ENCODE measurements around the gene ADD1. TPM values are rescaled to one million over a fixed set of nuclear protein-coding genes. Genes with fewer than 3 reads are reported as not detected.

ADD1 gene
- polyA plus RNA-seq, 1 experiment, result 149 TPM

DNA sequence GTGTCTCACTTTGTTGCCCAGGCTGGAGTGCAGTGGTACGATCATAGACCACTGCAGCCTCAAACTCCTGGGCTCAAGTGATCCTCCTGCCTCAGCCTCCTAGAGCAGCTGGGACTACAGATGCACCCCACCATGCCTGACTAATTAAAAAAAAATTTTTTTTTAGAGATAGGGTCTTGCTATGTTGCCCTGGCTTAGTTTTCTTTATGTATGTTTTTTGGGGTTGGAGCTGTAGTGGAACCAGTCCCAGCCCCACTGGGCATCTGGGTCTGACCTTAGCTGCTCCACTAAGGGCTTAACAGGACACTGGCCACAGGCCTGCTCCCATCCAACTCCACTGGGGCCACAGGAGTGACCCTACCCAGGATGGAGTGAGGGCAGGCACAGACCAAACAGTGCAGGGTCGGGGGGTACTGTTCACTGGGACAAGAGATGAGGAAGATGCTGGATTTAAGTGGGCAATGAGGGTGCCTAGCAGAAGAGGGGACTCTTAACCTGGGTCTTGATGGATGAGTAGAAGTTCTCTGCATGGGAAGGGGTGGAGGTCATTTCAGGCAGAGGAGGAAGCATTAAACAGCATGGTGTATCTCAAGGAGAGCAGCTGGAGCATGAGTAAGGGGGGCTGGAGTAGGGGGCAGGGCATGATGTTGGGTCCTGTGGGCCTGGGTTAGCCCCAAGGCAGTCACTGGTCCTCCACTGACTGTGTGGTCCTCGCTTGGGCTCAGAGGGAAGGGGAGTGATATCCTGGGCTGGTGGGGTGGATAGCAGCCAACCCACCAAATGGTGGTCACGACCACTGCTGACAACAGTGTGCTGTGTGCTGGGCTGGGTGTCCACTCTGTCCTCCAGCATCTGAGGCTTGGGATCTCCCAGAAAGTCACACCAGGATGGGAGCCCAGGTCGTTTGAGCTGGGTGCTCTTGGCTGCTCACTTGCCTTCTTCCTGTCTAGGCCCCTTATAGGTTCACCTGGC lies 24.1 kb upstream of the ADD1 start:
- POLR2A ChIA-PET, result interaction anchor here (0.5 to 1.8 kb wide), 2 partner anchors 22 to 56 kb away, joined by 3 to 9 read pairs; no protein-coding TSS in a partner anchor
- no peak for TF ChIP-seq CTCF (IDR thresholded peaks at IDR 0.05; ENCODE audit: low read depth, low read length)
- no peak for DNase-seq (ENCODE audit: low read depth, low spot score)
- Histone ChIP-seq H3K4me3 (ENCODE audit: low read depth, low read length) (peak overlapping the region; percentile 66), H3K9me3 (ENCODE audit: control insufficient read depth, insufficient read depth, low read length) (peaks cover 13% of the 10 kb centered on the region), H3K27me3 (ENCODE audit: control insufficient read depth, insufficient read depth, low read length) (no peaks in the 10 kb centered on the region), H3K27ac (ENCODE audit: low read depth, low read length) (no peak overlapping the region)
- CTCF ChIA-PET, result interaction anchor here (0.6 to 1.1 kb wide), 3 partner anchors 9 to 600 kb away, joined by 3 read pairs; no protein-coding TSS in a partner anchor

DNA sequence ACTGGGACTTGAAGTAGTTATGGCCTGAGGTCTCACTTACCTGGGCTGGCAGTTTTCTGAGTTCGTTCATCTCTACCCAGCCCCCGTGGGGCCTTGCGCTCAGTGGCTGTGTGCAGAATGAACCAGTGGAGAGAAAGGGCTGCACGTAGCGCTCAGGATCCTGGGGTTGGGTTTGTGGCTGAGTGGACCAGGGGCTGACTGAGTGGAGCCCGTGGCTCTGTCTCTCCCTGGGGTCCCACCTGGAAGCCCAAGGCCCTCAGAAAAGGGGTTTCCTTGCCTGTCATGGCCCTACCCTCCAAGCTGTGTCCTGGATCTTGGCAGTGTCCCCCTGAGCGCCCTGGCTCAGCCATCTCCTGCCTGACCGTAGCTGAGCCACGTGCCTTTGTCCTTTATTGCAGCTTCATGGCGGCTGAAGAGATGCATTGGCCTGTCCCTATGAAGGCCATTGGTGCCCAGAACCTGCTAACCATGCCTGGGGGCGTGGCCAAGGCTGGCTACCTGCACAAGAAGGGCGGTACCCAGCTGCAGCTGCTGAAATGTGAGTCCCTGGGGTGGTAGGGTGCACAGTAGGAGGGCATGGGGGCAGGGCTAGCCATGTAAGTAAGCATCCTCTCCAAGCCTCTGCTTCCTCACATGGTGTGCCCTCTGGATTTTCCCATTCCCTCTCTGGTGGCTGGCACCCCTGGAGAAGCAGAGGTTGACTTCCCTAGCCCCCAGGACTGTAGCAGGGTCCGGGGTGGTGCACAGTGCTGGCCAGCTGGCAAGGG lies 23.2 kb upstream of the ADD1 start:
- H3K9me3 ChIP-seq (ENCODE audit: control insufficient read depth, insufficient read depth, low read length), result peaks cover 14% of the 10 kb centered on the region
- H3K4me3 ChIP-seq (ENCODE audit: low read depth, low read length), result no peak overlapping the region
- no peak for DNase-seq (ENCODE audit: low read depth, low spot score)
- H3K27ac ChIP-seq (ENCODE audit: low read depth, low read length), result no peak overlapping the region
- CTCF ChIA-PET, result interaction anchor here (0.6 kb wide), 1 partner anchor 11 kb away, joined by 3 read pairs; no protein-coding TSS in a partner anchor
- H3K27me3 ChIP-seq (ENCODE audit: control insufficient read depth, insufficient read depth, low read length), result no peaks in the 10 kb centered on the region
- TF ChIP-seq CTCF (IDR thresholded peaks at IDR 0.05; ENCODE audit: low read depth, low read length), result no peak
- POLR2A ChIA-PET, result no interaction called here

GRCh38 chr4:2822461-2823300 lies 21.0 kb upstream of the ADD1 start:
- CTCF ChIA-PET, result no interaction called here
- no peak overlapping the region for H3K27ac ChIP-seq (ENCODE audit: low read depth, low read length)
- peaks cover 13% of the 10 kb centered on the region; the same call in 1 of the 2 replicates for H3K9me3 ChIP-seq (ENCODE audit: control insufficient read depth, insufficient read depth, low read length)
- no peak overlapping the region for H3K4me3 ChIP-seq (ENCODE audit: low read depth, low read length)
- no peak for DNase-seq (ENCODE audit: low read depth, low spot score)
- POLR2A ChIA-PET, result no interaction called here
- no peaks in the 10 kb centered on the region for H3K27me3 ChIP-seq (ENCODE audit: control insufficient read depth, insufficient read depth, low read length)
- no peak for TF ChIP-seq CTCF (IDR thresholded peaks at IDR 0.05; ENCODE audit: low read depth, low read length)

GRCh38 chr4:2823301-2823670 lies 20.4 kb upstream of the ADD1 start:
- H3K27ac ChIP-seq (ENCODE audit: low read depth, low read length), result no peak overlapping the region
- no peak overlapping the region for H3K4me3 ChIP-seq (ENCODE audit: low read depth, low read length)
- no peak for TF ChIP-seq CTCF (IDR thresholded peaks at IDR 0.05; ENCODE audit: low read depth, low read length)
- DNase-seq (ENCODE audit: low read depth, low spot score), result no peak
- H3K9me3 ChIP-seq (ENCODE audit: control insufficient read depth, insufficient read depth, low read length), result peaks cover 13% of the 10 kb centered on the region; the same call in 1 of the 2 replicates
- ChIA-PET CTCF (no interaction called here), POLR2A (no interaction called here)
- no peaks in the 10 kb centered on the region for H3K27me3 ChIP-seq (ENCODE audit: control insufficient read depth, insufficient read depth, low read length)
